HEK293 (cell line): ENCODE measurements around the gene ME2.

Source experiments
- CTCF ChIP-seq: fragments of 450-650 bp; formaldehyde crosslinking; IDR thresholded peaks from 2 replicates; pipeline ENCODE4 v1.5.1; 2016; ENCODE audit warnings: missing biosample characterization, missing genetic modification characterization
- OSR2 ChIP-seq: fragments of 450-650 bp; formaldehyde crosslinking; IDR thresholded peaks from 2 replicates; pipeline ENCODE4 v1.5.1; 2016; ENCODE audit warnings: missing biosample characterization, missing genetic modification characterization
- REST ChIP-seq: fragments of 450-650 bp; formaldehyde crosslinking; IDR thresholded peaks from 2 replicates; pipeline ENCODE4 v1.5.1; 2016; ENCODE audit warnings: missing biosample characterization, missing genetic modification characterization
- ZBTB1 ChIP-seq: fragments of 450-650 bp; formaldehyde crosslinking; IDR thresholded peaks from 2 replicates; pipeline ENCODE4 v1.5.1; 2016; ENCODE audit warnings: missing biosample characterization, missing genetic modification characterization
- ZNF169 ChIP-seq: fragments of 450-650 bp; formaldehyde crosslinking; IDR thresholded peaks from 2 replicates; pipeline ENCODE4 v1.5.1; 2016; ENCODE audit warnings: missing biosample characterization, missing genetic modification characterization
- ZNF623 ChIP-seq: fragments of 450-650 bp; formaldehyde crosslinking; IDR thresholded peaks from 2 replicates; pipeline ENCODE4 v1.5.1; 2016; ENCODE audit warnings: missing biosample characterization, missing genetic modification characterization
- ZNF776 ChIP-seq: fragments of 450-650 bp; formaldehyde crosslinking; IDR thresholded peaks from 2 replicates; pipeline ENCODE4 v1.5.0; 2017; ENCODE audit warnings: missing biosample characterization, missing genetic modification characterization, borderline replicate concordance

GRCh38 chr18:50938912-50939311 is 60.0 kb downstream of the ME2 start:
- TF ChIP-seq CTCF (tag by site-specific recombination) (no peak), OSR2 (tag by site-specific recombination) (no peak), ZNF169 (tag by site-specific recombination) (no peak), ZNF623 (no peak), ZBTB1 (tag by site-specific recombination) (no peak), REST (tag by site-specific recombination) (no peak), ZNF776 (tag by site-specific recombination) (no peak)
